Measurements from ENCODE around the gene DPPA2.

DPPA2 gene

DNA sequence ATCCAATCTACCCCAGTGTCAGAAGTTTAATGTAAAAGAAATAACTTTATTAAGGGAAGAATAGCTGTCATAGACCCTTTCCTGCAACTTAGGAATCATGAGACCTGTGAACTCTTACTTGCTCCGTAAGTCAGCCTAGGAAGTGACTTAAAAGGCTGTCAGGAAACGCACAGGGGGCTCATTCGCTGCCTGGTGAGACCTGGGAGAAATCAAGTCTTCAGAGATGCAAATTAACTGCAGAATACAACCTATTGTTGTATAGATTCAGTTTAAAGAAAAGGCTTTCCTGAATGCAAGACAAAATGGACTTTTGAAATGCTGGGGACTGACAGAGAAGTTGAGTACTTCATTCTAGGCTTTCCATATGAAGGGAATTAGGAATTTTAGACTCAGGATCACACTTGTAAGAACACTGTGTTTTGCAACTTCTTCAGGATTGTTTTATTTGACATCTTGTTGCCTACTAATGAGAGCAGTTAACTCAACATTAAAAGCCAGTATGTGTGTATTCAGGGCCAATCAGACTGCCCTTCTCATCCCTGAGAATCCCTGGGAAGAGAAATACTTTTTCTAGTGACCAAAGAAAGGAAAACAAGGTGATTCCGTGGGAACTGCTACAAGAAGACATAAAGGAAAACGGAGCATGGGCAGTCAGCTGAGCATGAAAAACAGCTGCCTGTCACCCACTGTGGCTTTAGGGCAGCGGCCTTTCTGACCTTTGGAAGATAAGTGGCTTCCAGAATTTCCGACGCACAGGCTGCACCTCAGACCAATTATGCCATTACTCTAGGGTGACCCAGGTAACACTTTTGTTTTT, 39.5 kb upstream of the DPPA2 start:
- DNase-seq (ENCODE audit: low read depth): no peak
- TF ChIP-seq, protein P1, sequence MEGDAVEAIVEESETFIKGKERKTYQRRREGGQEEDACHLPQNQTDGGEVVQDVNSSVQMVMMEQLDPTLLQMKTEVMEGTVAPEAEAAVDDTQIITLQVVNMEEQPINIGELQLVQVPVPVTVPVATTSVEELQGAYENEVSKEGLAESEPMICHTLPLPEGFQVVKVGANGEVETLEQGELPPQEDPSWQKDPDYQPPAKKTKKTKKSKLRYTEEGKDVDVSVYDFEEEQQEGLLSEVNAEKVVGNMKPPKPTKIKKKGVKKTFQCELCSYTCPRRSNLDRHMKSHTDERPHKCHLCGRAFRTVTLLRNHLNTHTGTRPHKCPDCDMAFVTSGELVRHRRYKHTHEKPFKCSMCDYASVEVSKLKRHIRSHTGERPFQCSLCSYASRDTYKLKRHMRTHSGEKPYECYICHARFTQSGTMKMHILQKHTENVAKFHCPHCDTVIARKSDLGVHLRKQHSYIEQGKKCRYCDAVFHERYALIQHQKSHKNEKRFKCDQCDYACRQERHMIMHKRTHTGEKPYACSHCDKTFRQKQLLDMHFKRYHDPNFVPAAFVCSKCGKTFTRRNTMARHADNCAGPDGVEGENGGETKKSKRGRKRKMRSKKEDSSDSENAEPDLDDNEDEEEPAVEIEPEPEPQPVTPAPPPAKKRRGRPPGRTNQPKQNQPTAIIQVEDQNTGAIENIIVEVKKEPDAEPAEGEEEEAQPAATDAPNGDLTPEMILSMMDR (conservative IDR thresholded peaks at IDR 0.05; ENCODE audit: control insufficient read depth, insufficient read depth, low read depth, low read length): no peak

DNA sequence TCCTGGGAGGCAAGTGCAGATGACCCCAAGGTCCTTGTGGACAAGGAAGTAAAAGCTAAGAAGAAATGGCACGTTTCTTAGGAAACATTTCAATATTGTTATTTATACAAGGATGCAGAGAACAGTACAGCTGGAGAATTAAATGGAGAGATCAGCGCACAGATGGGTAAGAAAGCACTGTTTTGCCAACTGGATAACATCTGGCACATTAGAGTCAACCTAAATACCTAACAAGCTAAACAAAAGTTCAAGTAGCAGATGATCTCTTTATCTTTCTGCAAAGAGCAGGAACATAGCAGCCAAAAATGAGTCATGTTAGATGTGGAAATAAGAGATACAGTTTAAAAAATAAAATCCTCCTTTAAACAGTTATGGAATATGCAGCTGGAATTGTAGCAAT, 36.7 kb upstream of the DPPA2 start:
- TF ChIP-seq, protein P1 (conservative IDR thresholded peaks at IDR 0.05; ENCODE audit: control insufficient read depth, insufficient read depth, low read depth, low read length): no peak
- H3K4me3 ChIP-seq (ENCODE audit: control insufficient read depth, low read depth, low read length): no peak overlapping the region
- no peak for DNase-seq (ENCODE audit: low read depth)

More for the DNA sequence above, 39.5 kb upstream of the DPPA2 start:
- H3K4me3 ChIP-seq (ENCODE audit: control insufficient read depth, low read depth, low read length): no peak overlapping the region

DNA sequence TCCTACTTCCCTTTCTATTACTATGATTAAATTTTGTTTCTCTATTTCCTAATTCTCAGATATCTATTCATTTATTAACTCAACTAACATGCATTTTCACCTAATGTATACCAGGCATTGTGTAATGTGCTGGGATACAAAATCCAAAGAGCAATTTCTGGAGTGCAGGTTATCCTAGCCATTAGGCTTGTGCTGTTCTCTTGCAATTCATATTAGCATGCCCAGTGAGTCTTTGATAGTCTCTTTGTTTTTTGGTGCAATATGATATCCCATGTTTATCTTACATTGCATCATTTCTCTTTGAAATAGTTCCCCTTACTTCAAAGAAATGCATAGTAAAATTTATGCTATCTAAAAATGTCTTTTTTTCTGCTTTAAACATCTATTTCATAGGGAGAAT, 34.9 kb upstream of the DPPA2 start:
- no peak overlapping the region for H3K4me3 ChIP-seq (ENCODE audit: control insufficient read depth, low read depth, low read length)
- TF ChIP-seq, protein P1 (conservative IDR thresholded peaks at IDR 0.05; ENCODE audit: control insufficient read depth, insufficient read depth, low read depth, low read length): no peak
- DNase-seq (ENCODE audit: low read depth): no peak

DNA sequence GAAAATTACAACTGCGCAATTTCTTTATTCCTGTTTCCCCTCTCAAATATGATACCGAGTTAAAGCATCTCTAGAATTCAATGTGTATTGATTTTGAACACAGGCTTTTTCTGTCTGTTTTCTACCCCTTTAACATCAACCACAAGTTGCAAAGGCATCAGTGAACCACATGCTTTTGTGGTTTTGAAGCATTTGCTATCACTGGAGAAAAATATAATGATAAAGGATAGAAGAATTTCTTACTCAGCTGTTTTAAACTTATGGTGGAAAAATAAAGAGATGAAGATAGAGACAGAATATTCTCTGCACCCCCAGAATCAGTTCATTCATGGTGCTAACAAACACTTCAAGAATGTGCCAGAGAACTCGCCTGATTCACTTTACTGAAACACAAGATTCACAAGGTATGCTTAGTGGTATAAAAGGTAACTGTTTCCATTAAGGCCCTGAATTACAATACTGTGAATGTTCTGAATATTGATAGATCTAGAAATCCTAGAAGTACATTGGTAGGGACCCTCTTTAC, 30.5 kb upstream of the DPPA2 start:
- H3K4me3 ChIP-seq (ENCODE audit: control insufficient read depth, low read depth, low read length): no peak overlapping the region
- DNase-seq (ENCODE audit: low read depth): no peak
- TF ChIP-seq, protein P1 (conservative IDR thresholded peaks at IDR 0.05; ENCODE audit: control insufficient read depth, insufficient read depth, low read depth, low read length): no peak

DNA sequence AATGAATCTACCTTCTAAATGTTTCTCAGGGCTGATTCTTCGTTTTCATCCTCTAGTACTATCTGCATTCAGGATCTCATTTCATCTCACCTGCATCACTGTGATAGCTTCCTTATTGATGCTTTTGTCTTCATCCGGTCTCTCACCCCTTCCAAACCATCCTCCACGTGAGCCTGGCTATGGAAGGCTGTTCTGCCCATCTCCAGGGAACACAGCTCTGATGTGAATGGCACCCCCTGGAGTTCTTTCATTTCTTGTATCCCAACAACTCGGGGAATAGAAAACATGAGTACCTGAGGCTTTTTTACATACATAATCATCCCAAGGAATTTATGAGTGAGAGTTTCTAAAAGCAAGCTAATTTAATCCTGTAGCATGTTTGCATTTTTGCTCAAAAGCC, 29.8 kb upstream of the DPPA2 start:
- TF ChIP-seq, protein P1 (conservative IDR thresholded peaks at IDR 0.05; ENCODE audit: control insufficient read depth, insufficient read depth, low read depth, low read length): no peak

DNA sequence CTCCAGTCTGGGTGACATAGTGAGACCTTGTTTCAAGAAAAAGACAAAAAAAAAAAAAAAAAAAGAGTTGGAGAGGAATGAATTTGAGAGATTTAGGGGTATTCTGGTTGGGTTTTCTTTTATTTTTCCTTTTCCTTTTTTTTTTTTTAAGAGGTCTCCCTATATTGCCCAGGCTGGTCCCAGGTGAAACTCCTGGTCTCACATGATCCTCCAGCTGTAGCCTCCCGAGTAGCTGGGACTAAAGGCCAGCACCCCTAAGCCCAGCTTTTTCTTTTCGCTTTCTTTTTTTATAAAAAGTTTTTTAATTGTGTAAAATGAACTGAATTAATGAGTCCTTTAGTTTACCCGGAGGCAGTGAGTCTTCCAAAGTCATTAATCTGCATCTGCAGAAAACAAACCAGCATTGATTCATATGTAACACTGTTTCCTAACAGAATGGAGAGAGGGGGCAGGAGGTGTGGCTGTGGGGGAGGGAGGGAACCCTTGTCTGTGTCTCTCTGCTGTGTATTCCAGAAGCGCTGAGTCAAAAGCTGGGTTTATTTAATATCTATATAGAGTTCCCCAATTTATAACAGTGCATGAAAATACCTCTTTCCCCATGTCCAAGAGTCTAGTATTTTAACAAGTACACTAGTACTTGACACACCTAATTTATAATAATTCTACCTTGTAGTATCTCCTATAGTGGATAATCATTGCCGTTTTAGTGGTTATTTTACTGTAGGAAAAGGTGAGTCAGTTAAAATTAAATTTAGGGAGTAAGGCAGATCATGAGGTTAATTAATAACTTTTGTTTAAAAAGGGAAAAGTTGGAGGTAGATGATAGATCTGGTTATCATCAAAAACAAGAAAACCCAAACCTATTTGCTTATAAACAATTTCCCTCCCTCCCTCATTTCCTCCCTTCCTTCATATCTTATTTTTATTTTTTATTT, 23.7 kb upstream of the DPPA2 start:
- H3K4me3 ChIP-seq (ENCODE audit: control insufficient read depth, low read depth, low read length): no peak overlapping the region
- no peak for DNase-seq (ENCODE audit: low read depth)
- TF ChIP-seq, protein P1 (conservative IDR thresholded peaks at IDR 0.05; ENCODE audit: control insufficient read depth, insufficient read depth, low read depth, low read length): no peak

More for the DNA sequence above, 29.8 kb upstream of the DPPA2 start:
- no peak overlapping the region for H3K4me3 ChIP-seq (ENCODE audit: control insufficient read depth, low read depth, low read length)
- no peak for DNase-seq (ENCODE audit: low read depth)
